Stimulated activated CD8-positive, alpha-beta memory T cell treated with anti-CD3 and anti-CD28 coated beads, Interleukin-2, amount 100 ng/mL, for 48 hours (primary cell): ENCODE measurements around the gene TBC1D22A.
A peak's percentile ranks its signal among the peaks of the same experiment; 100 is the strongest.
"Not testable (repeated sequence)": the region's sequence is repeated elsewhere in the genome, so short reads cannot be mapped to it uniquely, and the experiment has no call there.

Source experiments
- DNase-seq, 2 donors: peaks; one replicate each; pipeline ENCODE4 v3.0.0-alpha.2; 2020; ENCODE audit warnings: low read depth in 2 of 2

TBC1D22A gene

DNA sequence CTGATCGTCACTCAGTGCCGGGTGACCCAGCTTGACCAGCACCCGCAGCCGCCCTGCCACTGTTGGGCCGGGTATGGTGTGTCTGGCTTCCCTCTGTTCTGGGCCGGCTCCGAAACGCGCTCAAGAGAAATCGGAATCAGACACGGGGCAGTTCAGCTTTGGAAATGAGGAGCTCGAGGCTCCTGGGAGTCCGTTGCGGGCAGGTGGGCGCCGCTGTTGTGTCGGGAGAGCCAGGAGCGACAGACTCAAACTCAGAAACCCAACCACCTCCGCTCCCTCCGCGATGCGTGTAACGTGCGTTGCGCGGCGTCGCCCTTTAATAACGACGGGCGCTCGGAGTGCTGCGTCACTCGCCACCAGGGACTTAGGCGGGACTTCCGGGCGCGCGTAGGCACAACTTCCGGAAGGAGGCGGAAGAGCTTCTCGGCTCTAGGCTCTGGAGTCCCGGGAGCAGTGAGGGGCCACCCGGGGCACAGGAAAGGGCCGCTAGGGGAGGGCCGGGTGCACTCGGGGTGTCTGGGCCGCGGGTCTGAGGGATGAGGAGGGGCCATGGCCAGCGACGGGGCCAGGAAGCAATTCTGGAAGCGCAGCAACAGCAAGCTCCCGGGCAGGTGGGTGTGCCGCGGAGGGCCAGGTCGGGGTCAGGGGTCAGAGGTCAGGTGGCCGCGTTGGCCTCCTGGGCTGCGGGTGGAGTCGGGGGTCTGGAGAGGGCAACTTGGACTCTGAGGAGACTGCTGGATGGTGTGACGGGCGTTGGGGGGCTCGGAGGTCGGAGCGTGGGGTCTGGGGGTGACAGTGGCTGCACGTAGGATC lies at the start of gene TBC1D22A:
TBC1D22A (plus strand) TSS at position 413 of the 813 bp plus-strand sequence; CDS start at position 550, 137 bp downstream.
- DNase-seq: peak; percentile 87 to 91

DNA sequence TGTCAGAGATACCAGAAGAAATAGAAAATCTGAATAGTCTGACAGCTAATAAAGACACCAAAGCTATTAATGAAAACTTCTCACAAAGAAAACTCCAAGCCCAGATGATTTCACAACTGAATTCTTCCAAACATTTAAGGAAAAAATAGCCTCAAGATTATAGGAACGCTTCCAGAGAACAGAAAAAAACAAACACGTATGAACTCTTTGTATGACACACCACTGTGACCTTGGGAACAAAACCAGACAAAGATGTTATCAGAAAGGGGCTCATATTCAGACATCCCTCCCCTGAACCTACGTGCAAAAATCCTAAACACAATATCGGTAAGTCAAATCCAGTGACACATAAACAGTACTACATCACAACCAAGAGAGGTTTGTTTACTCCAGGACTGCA lies 47.9 kb upstream of the TBC1D22A start:
- no peak for DNase-seq

- no peak for DNase-seq
Observed at GRCh38 chr22:46719921-46720320, 42.5 kb upstream of the TBC1D22A start.

GRCh38 chr22:46721501-46722085 lies 40.9 kb upstream of the TBC1D22A start:
- DNase-seq: no peak

GRCh38 chr22:46723882-46724281 lies 38.6 kb upstream of the TBC1D22A start:
- DNase-seq: no peak

DNA sequence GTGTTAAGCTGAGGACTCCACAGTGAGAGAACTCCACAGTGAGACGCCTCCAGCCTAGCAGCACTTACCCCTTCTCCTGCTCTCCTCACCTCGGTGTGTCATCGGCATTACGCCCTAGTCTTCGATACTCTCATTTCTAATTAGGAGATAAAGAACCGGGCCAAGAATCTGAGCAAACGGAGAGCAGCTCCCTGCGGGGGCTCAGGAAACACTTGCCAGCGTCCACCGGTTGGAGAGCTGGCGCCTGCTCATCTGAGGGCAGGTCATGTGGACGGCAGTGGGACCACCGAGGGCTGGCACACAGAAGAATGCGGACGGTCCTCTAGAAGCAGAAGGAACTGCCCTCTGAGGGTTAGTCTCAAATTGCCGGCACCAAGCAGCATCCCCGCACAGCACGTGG lies 37.4 kb upstream of the TBC1D22A start:
- DNase-seq: no peak

DNA sequence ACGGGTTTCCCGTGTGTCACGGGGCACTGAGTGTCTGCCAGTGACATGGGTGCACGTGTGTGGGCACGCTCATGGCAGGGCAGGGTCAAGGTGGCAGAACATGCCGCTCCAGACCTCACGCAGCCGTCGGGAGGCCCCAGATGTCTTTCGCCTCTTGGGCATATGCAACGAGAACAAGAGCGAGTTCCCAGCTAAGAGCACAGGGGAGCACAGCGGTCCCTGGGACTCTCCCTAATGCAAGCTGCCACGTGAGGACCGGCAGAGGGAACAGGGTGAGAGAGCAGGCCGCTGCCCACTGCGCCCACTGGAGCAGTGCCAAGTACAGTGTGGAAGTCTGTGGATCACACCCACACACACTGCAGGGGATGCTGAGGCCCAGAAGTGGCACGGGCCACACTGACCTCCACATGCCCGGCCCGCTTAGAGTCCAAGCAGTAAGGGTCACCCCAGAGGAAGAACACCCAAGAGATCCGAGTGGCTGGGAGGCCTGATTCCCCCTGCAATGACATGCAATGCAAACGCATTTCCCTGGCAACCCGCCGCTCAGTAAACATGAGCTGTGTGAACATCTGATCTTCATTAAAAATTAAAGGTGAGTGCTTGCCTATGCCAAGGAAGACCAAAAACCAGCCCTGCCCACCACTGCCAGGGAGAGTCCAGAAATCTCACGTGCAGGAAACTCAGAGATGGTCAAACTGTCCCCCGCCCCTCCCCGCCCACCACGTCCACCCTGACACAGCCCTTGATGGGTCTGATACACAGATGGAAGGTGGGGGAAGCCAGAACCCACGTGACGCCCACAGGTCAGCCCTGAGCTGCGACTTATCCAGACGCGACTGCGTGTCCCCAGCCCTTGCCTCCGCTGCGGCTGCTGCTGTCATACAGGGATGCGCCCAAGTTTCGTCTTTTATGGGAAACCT lies 36.1 kb upstream of the TBC1D22A start:
- DNase-seq: no peak

- no peak for DNase-seq
Observed at GRCh38 chr22:46726986-46727317, 35.5 kb upstream of the TBC1D22A start.

DNA sequence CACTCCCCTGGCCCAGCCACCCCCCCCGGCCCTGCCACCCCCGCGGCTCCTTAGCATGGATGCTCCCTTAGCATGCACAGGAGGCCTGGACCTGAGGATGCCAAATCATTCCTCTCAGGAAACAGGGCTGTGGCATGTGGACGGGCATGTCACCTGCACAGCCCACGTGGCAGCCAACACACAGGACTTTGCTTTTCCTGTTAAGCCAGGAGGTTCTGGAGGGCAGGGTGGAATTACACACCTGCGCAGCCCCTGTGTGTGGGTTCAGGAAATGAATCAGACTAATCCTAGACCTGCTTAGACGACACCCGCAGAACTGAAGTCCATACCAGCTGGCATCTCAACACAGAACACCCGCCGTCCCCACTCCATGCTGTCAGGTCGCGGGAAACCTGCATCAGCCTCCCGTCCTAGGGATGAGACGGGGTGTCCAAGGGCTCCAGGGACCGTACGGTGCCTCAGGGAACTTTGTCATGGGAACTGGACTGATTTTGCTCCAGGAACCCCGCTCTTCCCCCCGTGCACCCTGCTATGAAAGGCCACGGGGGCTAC lies 34.6 kb upstream of the TBC1D22A start:
- DNase-seq: no peak

DNA sequence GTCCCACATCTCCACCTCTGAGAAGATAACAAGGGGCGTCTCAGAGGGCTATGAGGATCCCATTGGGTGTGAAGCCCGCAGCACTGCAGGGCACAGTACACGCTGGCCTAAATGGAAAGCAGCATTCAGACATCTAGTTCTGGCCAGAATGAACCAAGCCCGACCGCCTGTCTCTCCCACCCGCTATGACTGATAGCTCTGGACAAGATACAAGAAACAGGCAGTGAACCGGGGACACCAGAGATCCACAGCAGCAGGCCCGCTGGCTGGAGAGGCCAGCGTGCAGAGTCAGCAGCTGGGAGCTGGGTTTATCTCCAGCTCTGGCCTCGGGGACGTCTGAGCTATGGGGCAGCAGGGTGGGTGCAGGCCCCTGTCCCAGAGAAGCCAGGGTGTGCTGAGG lies 34.0 kb upstream of the TBC1D22A start:
- no peak for DNase-seq

DNA sequence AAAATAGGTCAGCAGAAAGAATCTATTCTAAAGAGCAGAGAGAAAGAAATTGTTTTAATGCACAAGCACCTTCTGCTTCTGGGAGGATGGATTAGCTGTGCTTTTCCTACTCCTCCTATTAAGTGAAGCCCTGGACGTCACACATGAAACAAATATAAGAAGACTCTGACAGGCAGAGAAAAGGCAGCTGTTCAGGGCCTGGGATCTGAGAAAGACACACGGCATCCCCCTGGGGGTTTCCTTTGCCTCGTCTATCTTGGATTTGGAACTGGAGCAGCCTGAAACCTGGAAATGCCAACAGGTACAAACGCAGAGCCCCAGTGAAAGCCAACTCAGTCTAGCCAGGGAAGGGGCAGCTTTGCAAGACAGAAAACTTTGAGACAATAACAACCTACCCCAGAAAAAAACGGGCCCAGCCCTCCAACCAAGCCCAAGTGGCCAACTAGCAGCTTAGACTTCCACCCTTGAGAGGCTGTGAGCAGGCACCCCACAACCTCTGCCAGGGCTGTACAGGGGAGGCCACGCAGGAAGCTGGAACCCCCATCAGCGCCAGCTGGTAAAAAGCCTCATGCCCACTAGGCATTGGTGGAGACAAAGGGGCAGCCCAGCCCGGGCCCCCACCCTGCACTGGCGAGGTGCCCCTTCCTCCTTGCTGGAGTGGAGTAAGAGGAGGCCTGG lies 31.7 kb upstream of the TBC1D22A start:
- DNase-seq: no peak

GRCh38 chr22:46731246-46732040 lies 31.0 kb upstream of the TBC1D22A start:
- DNase-seq: no peak

DNA sequence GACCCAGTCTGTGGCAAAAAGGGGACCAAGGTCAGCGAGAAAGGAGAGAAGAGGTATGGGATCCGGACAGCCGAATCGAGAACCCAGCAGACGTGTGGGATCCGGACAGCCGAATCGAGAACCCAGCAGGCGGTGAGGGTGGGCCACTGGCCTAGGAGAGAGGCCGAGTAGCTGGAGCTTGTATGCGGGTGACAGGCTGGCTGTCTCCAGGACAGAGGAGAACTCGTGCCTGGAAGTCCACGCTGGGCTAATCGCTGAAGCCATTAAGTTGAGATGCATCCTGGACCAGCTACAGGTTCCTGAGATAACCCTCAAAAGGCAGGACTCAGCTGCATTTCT lies 30.4 kb upstream of the TBC1D22A start:
- no peak for DNase-seq

GRCh38 chr22:46732513-46732912 lies 29.9 kb upstream of the TBC1D22A start:
- DNase-seq: no peak

DNA sequence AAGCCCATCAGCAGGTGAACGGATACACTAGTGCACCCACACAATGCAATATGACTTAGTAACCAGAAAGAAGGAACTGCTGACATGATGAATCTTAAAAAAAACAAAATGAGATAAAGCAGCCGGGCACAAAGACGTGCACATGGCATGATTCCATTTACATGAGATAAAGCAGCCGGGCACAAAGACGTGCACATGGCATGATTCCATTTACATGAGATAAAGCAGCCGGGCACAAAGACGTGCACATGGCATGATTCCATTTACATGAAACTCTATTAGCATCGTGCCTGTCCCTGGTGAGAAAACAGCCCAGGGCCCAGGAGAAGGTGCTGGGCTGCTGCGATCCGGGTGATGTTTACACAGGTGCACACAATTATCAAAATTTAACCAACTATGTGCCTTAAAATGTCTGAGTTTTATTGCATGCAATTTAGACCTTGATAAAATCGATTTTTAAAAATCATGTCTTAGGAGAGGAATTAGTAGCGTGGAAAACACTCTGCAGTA lies 28.2 kb upstream of the TBC1D22A start:
- DNase-seq: not testable (repeated sequence)

GRCh38 chr22:46734830-46735453 lies 27.5 kb upstream of the TBC1D22A start:
- peak in 1 of 2 donors; percentile 27 for DNase-seq

DNA sequence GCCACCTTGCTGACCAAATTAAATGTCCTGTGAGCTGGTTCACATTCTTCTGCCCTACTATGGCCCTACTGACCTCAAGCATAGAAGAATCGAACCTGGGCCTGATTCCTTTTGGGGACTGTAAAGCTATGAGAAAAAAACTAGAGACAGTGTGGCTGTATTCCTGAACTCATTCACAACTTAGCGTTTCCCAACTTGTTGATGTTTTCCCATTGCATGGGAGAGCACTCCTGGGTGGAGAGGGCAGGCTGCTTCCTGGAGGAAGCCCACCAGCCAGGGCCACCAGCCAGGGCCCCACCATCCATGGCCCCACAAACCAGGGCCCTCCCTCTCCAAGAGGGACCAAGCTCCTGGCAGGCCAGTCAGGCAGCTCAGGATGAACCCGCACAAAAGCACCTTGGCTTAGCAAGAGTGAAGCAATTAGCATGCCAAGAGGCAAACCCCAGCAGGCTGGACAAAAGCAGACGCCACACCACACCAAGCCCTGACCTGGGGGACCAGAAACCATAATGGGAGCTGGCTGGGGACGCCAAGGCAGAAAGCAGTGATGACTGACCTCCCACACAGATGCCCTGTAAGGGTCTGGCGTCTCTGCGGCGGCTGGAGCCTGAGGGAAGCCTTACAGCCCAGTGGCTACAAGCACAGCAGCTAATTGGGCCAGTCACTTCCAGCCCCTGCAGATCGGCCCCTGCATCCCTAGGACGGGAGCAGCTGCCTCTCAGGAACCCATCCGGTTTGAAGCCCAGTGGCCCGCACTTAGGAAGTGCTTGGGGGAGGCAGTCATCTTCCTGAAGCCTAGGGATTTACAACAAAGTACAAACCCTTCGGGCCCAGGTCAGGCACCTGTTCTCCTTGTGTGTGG lies 26.5 kb upstream of the TBC1D22A start:
- DNase-seq: no peak

GRCh38 chr22:46736705-46737104 lies 25.7 kb upstream of the TBC1D22A start:
- no peak for DNase-seq
